AG04450 (cell line): ENCODE measurements around the gene PTPN9. TPM values are rescaled to one million over a fixed set of nuclear protein-coding genes. Genes with fewer than 3 reads are reported as not detected.
"Not testable (repeated sequence)": the region's sequence is repeated elsewhere in the genome, so short reads cannot be mapped to it uniquely, and the experiment has no call there.

Source experiments
- CTCF ChIA-PET: fragments of 300-600, 350-600 bp; formaldehyde crosslinking; extraction: SDS; loops from one replicate; lab custom pipeline; 2022; ENCODE audit warnings: antibody characterized with exemption, inconsistent platforms; lab: Charles Lee
- POLR2A ChIA-PET: fragments of 350-600 bp; formaldehyde crosslinking; extraction: SDS; loops from one replicate; lab custom pipeline; 2021; ENCODE audit warnings: antibody characterized with exemption, inconsistent platforms; lab: Yijun Ruan, JAX
- DNase-seq: peaks from one replicate; pipeline ENCODE4 v3.0.0-alpha.2; 2011; ENCODE audit warnings: low read depth, low spot score
- H3K27ac ChIP-seq: one replicate; pipeline ENCODE4 v1.5.1; 2012; ENCODE audit warnings: low read depth, low read length, control low read depth
- H3K27me3 ChIP-seq: one replicate; pipeline ENCODE4 v1.6.0; 2012; ENCODE audit warnings: low read length; ENCODE audit not compliant: control insufficient read depth, insufficient read depth
- H3K4me3 ChIP-seq: 2 replicates; pipeline ENCODE4 v1.5.1; 2011; ENCODE audit warnings: mild to moderate bottlenecking, low read depth, low read length, control low read depth
- H3K9me3 ChIP-seq: 2 replicates; pipeline ENCODE4 v1.5.1; 2012; ENCODE audit warnings: low read length; ENCODE audit not compliant: control insufficient read depth, insufficient read depth
- polyA plus RNA-seq: library from polyadenylated mRNA; depleted of rRNA; stranded (reverse); fragments of >200 nt; gene quantifications from 2 replicates; pipeline ENCODE4 v1.2.3, GENCODE V29; 2011
- TF ChIP-seq, protein P1 (sequence below): IDR thresholded peaks from 2 replicates; pipeline ENCODE4 v1.5.1; 2011; ENCODE audit warnings: low read depth, low read length, control low read depth, inconsistent platforms

Gene PTPN9
- polyA plus RNA-seq, 1 experiment = 49.6 TPM

DNA sequence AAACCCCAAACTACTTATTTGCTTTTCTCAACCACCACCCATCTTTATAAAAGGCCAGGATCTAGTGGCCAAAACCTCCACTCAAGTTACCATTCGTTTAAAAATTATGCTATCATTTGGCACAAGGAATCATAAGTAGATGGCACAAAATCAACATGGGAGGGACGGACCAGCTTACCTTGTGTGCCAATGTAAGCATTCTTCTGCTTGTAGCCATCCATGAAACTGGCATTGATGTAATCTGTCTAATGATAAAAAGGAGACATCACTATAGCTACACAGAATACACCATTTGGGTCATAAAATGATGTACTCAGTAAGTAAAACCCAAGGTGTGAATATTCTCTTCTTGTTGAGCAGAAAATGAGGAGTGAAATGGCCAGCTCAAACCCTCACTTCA, 99.4 kb downstream of the PTPN9 start:
- POLR2A ChIA-PET = interaction anchor here (1.0 kb wide), 1 partner anchor 25 kb away, joined by 3 read pairs; no protein-coding TSS in a partner anchor
- DNase-seq = no peak
- Histone ChIP-seq H3K4me3 (no peak overlapping the region), H3K27ac (no peak overlapping the region), H3K27me3 (no peaks in the 10 kb centered on the region), H3K9me3 (no peaks in the 10 kb centered on the region; the same call in 1 of the 2 replicates)
- CTCF ChIA-PET = no interaction called here
- TF ChIP-seq, protein P1, sequence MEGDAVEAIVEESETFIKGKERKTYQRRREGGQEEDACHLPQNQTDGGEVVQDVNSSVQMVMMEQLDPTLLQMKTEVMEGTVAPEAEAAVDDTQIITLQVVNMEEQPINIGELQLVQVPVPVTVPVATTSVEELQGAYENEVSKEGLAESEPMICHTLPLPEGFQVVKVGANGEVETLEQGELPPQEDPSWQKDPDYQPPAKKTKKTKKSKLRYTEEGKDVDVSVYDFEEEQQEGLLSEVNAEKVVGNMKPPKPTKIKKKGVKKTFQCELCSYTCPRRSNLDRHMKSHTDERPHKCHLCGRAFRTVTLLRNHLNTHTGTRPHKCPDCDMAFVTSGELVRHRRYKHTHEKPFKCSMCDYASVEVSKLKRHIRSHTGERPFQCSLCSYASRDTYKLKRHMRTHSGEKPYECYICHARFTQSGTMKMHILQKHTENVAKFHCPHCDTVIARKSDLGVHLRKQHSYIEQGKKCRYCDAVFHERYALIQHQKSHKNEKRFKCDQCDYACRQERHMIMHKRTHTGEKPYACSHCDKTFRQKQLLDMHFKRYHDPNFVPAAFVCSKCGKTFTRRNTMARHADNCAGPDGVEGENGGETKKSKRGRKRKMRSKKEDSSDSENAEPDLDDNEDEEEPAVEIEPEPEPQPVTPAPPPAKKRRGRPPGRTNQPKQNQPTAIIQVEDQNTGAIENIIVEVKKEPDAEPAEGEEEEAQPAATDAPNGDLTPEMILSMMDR = no peak

DNA sequence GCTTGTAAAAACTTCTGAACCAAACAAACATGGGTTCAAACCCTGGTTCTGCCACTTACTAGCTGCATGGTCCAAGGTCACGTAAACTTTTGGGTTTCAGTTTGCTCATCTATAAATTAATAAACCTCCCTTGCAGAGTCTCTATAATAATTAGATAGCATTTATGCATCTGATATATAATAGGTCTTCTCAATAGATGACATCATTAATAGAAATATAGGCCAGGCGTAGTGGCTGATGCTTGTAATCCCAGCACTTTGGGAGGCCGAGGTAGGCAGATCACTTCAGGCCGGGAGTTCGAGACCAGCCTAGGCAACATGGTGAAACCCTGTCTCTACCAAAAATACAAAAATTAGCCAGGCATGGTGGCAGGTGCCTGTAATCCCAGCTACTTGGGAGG, 102.0 kb downstream of the PTPN9 start:
- H3K27ac ChIP-seq, H3K9me3 ChIP-seq, H3K27me3 ChIP-seq, H3K4me3 ChIP-seq, CTCF ChIA-PET, POLR2A ChIA-PET, DNase-seq: not testable (repeated sequence)

DNA sequence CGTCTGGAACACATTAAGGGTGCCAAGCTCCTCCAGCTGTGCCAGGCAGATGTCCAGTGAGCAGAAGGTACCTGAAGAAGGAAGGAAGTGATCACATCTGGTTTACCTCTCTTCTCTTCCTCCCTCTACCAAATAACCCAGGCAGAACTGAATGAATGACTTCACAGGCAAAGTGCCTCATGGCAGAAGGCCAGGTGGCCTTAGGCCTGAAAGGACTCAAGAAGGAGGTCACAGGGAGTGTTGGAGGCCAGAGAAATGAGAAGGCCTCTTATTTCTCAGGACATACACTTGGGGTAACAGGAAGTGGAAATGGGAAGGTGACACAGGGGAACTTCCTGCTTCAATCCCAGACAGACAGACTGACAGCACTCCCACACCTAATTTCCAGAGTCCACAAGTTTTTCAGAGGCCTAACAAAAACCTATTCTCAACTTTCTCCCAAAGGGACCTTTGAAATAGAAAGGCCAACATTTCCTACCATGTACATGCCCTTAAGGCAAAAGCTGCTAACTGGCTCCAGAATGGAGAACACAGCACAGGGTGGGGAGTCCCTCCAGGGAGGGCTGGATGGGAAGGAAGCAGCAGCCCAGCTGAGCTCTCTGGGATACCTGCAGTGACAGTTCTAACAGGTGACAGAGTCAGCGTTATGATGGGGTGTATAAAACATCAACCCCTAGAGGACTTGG, 110.1 kb downstream of the PTPN9 start:
- POLR2A ChIA-PET = no interaction called here
- TF ChIP-seq, protein P1 = no peak
- no peaks in the 10 kb centered on the region for H3K27me3 ChIP-seq
- H3K9me3 ChIP-seq = no peaks in the 10 kb centered on the region
- no peak overlapping the region for H3K4me3 ChIP-seq
- DNase-seq = no peak
- CTCF ChIA-PET = no interaction called here
- H3K27ac ChIP-seq = no peak overlapping the region

DNA sequence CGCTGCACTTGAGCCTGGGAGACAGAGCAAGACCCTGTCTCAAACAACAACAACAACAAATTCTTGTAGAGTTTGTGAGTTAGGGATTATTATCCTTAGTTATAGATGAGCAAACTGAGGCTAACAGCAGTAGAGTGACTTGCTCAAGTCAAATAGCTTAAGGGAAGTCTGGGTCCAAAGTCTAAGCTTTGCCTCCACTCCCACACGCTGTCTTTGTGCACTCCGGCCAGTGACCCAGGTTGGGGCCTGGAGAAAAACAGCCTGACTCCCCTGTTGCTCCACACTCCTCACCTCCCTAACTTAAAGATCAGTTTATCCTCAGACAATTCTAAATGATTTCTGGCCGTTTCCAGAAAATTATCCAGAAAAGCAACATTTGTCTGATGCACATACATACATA, 118.5 kb downstream of the PTPN9 start:
- no peaks in the 10 kb centered on the region for H3K9me3 ChIP-seq
- no peak overlapping the region for H3K4me3 ChIP-seq
- POLR2A ChIA-PET = interaction anchor here (1.0 to 1.2 kb wide), 2 partner anchors 9 to 14 kb away, joined by 3 to 5 read pairs; partner anchors contain the start of gene SIN3A
- TF ChIP-seq, protein P1 = no peak
- H3K27me3 ChIP-seq = no peaks in the 10 kb centered on the region
- no peak overlapping the region for H3K27ac ChIP-seq
- DNase-seq = no peak
- CTCF ChIA-PET = no interaction called here

DNA sequence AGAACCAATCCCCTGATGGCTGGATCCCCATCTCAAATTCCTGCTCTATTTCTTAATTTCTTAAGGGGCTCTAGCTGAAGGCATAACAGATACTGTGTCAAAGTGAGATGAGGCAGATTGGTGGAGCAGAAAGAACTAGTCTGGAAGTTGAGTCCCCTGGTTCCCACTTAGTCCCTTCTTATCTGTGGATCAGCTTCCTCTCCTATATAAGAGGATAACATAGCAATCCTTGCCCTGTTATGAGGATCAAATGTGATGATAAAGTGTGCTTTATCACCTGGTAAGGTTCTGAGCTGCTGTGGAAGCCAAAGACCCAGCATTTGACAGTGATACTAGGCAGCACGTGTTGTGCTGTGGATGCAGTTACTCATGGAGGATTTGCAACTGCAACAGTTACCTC, 119.5 kb downstream of the PTPN9 start:
- ChIA-PET CTCF (no interaction called here), POLR2A (interaction anchor here (1.2 kb wide), 1 partner anchor 15 kb away, joined by 3 read pairs; no protein-coding TSS in a partner anchor)
- H3K27me3 ChIP-seq = no peaks in the 10 kb centered on the region
- H3K27ac ChIP-seq = no peak overlapping the region
- no peaks in the 10 kb centered on the region; the same call in 1 of the 2 replicates for H3K9me3 ChIP-seq
- TF ChIP-seq, protein P1 = no peak
- H3K4me3 ChIP-seq = no peak overlapping the region
- no peak for DNase-seq
